ENCODE results near the gene LIX1.

GRCh38 chr5:97062046-97062445, 80.4 kb downstream of the LIX1 start:
- TF ChIP-seq POLR2A (IDR thresholded peaks at IDR 0.05): no peak
- no peak for TF ChIP-seq CTCF (IDR thresholded peaks at IDR 0.05)

All from prostate gland (tissue), 2 donors.